ENCODE measurements around the gene PSIP1. TPM values are rescaled to one million over a fixed set of nuclear protein-coding genes. Genes with fewer than 3 reads are reported as not detected.
A peak's percentile ranks its signal among the peaks of the same experiment; 100 is the strongest.

PSIP1 gene
- total RNA-seq, 1 experiment from 2014 or later = 99.1 TPM

GRCh38 chr9:15512204-15512603 lies 1.4 kb upstream of the PSIP1 start:
- BruUV-seq (replicated peaks) = no TSS peak
- CTCF ChIA-PET = interaction anchor here (1.3 kb wide), 1 partner anchor 21 kb away, joined by 4 read pairs; no protein-coding TSS in a partner anchor
- no peak overlapping the region for H3K27ac ChIP-seq (ENCODE audit: low read depth, low read length)

More at GRCh38 chr9:15512204-15512603, 1.4 kb upstream of the PSIP1 start:
- no peak overlapping the region for H3K4me3 ChIP-seq (replicated peaks in 1 of 2; ENCODE audit: low read depth in 1 of 2, low read length in 2 of 2)
- no peak overlapping the region for H3K9ac ChIP-seq (ENCODE audit: low read length)
- H3K27me3 ChIP-seq (ENCODE audit: insufficient read depth, low read length) = no peaks in the 10 kb centered on the region
- intact Hi-C loops (cut with micrococcal nuclease) = loop anchor here (5.0 kb wide), 1 partner anchor 40 kb away; the partner anchor contains the start of gene CCDC171
- peak overlapping the region; percentile 77; the same call in 1 of the 2 replicates for H3K4me2 ChIP-seq (ENCODE audit: low read length)
- TF ChIP-seq FOSL1 (IDR thresholded peaks at IDR 0.05; ENCODE audit: low read depth) = no peak
- TF ChIP-seq MAX (IDR thresholded peaks at IDR 0.05) = no peak
- TF ChIP-seq SRF (IDR thresholded peaks at IDR 0.05; ENCODE audit: low read depth) = no peak
- no peak for TF ChIP-seq EZH2phosphoT487 (IDR thresholded peaks at IDR 0.05; ENCODE audit: borderline replicate concordance)
- no peak for TF ChIP-seq ELF1 (IDR thresholded peaks at IDR 0.05; ENCODE audit: borderline replicate concordance, low read depth)
- TF ChIP-seq TCF7L2 (IDR thresholded peaks at IDR 0.05; ENCODE audit: borderline replicate concordance, extremely low read depth, insufficient read depth, insufficient read length) = no peak
- no peak for TF ChIP-seq RAD21 (IDR thresholded peaks at IDR 0.05; ENCODE audit: low read depth)
- no peak for TF ChIP-seq SIN3A (IDR thresholded peaks at IDR 0.05; ENCODE audit: low read depth)
- no peak for TF ChIP-seq POLR2AphosphoS5 (IDR thresholded peaks at IDR 0.05; ENCODE audit: low read depth, low read length)
- TF ChIP-seq ZNF274 (IDR thresholded peaks at IDR 0.05; ENCODE audit: low read depth, low read length) = no peak
- TF ChIP-seq ZBTB33 (IDR thresholded peaks at IDR 0.05; ENCODE audit: extremely low read depth, insufficient replicate concordance, low read length) = no peak
- TF ChIP-seq JUND (IDR thresholded peaks at IDR 0.05) = no peak
- DNase-seq (ENCODE audit: low read depth, low spot score) (no peak), ATAC-seq (no peak)
- peaks cover 7 to 12% of the 10 kb centered on the region in 2 experiments; a peak in 2 of 4 replicates for H3K36me3 ChIP-seq (ENCODE audit: control insufficient read depth in 1 of 2, insufficient read depth in 2 of 2, low read length in 2 of 2)
- H3K9me3 ChIP-seq (ENCODE audit: control insufficient read depth in 1 of 2, insufficient read depth in 1 of 2, low read depth in 1 of 2, low read length in 2 of 2) = no peaks in the 10 kb centered on the region
- no peak overlapping the region for H2AFZ ChIP-seq (ENCODE audit: low read depth, low read length, poor library complexity, severe bottlenecking)
- no peaks in the 10 kb centered on the region for H3K9me2 ChIP-seq (ENCODE audit: insufficient read depth)
- ChIA-PET RAD21 (ENCODE audit: low non-redundant PET in 1 of 2, low total read pairs in 2 of 2, uncharacterized antibody in 2 of 2, unreplicated experiment in 2 of 2) (interaction anchor here in 1 of 2 experiments (1.2 kb wide), 1 partner anchor 40 kb away, joined by 3 read pairs; no protein-coding TSS in a partner anchor), POLR2A (interaction anchor here (1.6 kb wide), 1 partner anchor 41 kb away, joined by 4 read pairs; the partner anchor contains the start of gene CCDC171)
- H4K20me1 ChIP-seq (ENCODE audit: insufficient read depth) = no peaks in the 10 kb centered on the region
- peaks cover 11 to 27% of the 10 kb centered on the region in 2 experiments for H3K4me1 ChIP-seq (ENCODE audit: control insufficient read depth in 1 of 2, insufficient read depth in 2 of 2, low read length in 2 of 2)
- peaks cover 33% of the 10 kb centered on the region for H3K79me2 ChIP-seq (ENCODE audit: insufficient read depth, low read length)
